Heart left ventricle (tissue), 16 donors: ENCODE measurements around the gene SBK2. TPM values are rescaled to one million over a fixed set of nuclear protein-coding genes. Genes with fewer than 3 reads are reported as not detected.
A peak's percentile ranks its signal among the peaks of the same experiment; 100 is the strongest.

Experiments used
- ATAC-seq, 4 donors: fragments of 200-7000 bp; cut with Tn5 transposase; one replicate each; pipeline ENCODE4 v1.9.1; 2020 to 2022; ENCODE audit warnings: moderate library complexity in 4 of 4, mild to moderate bottlenecking in 3 of 4, moderate number of reproducible peaks in 1 of 4
- DNase-seq, 5 donors: peaks; one replicate each; pipeline ENCODE4 v3.0.0-alpha.2; 2020
- H3K27ac ChIP-seq, 12 donors: fragments of 200-600 bp; sonication (generic) in 4 of 12; one replicate each; pipeline versions ENCODE4 v1.5.0 to v1.8.0; 2016 to 2022; ENCODE audit warnings: mild to moderate bottlenecking in 2 of 12
- H3K27me3 ChIP-seq, 9 donors: fragments of 200-600 bp; sonication (generic) in 2 of 9; one replicate each; pipeline versions ENCODE4 v1.5.1 to v1.8.0; 2016 to 2022; ENCODE audit warnings: mild to moderate bottlenecking in 3 of 9
- H3K36me3 ChIP-seq, 9 donors: fragments of 200-600 bp; sonication (generic) in 2 of 9; one replicate each; pipeline versions ENCODE4 v1.5.0 to v1.8.0; 2018 to 2022; ENCODE audit warnings: mild to moderate bottlenecking in 2 of 9
- H3K4me1 ChIP-seq, 12 donors: fragments of 200-600 bp; sonication (generic) in 4 of 12; one replicate each; pipeline versions ENCODE4 v1.5.0 to v1.8.0; 2016 to 2022; ENCODE audit warnings: mild to moderate bottlenecking in 3 of 12
- H3K4me3 ChIP-seq, 12 donors: fragments of 200-600 bp; sonication (generic) in 4 of 12; one replicate each; pipeline versions ENCODE4 v1.5.0 to v1.8.0; 2017 to 2022; ENCODE audit warnings: mild to moderate bottlenecking in 9 of 12, moderate library complexity in 4 of 12
- H3K9me3 ChIP-seq, 12 donors: fragments of 200-600 bp; sonication (generic) in 4 of 12; one replicate each; pipeline versions ENCODE4 v1.5.0 to v1.8.0; 2016 to 2022; ENCODE audit warnings: mild to moderate bottlenecking in 1 of 12
- POLR2A ChIP-seq, 2 donors: fragments of 450-650 bp; IDR thresholded peaks; one replicate each; pipeline ENCODE4 v1.6.1; 2017; ENCODE audit warnings: antibody characterized with exemption in 2 of 2, mild to moderate bottlenecking in 2 of 2, moderate library complexity in 2 of 2
- WGBS, 4 donors: extraction: QIAGEN DNeasy Blood & Tissue Kit in 2 of 4; methylation state at CpG; one replicate each; pipeline versions ENCODE4 v1.1.5 to v1.1.7; 2013 to 2018; 5-methylcytosine and 5-hydroxymethylcytosine counted together
- intact Hi-C, 10 donors: fragments of 100-400 bp; cut with DNase I; formaldehyde crosslinking; loops; one replicate each; pipeline versions ENCODE4 v1.11.1 to v1.14.2; 2022
- polyA plus RNA-seq, 2 donors: library from polyadenylated mRNA; stranded (reverse); fragments of 200-250 nt; gene quantifications; one replicate each; pipeline ENCODE4 v1.2.3, GENCODE V29; 2013
- total RNA-seq, 9 donors: library from RNA; depleted of rRNA in 2 of 9; stranded (reverse); fragments of >200 nt in 2 of 9; fragmentation: NEBNext Ultra II Directional in 3 of 9; extraction: Animal tissue kit (Norgen Biotek cat#: 25700) in 3 of 9; gene quantifications; one replicate each; pipeline versions ENCODE4 v1.1.0 to v1.2.4, GENCODE V29; 2016 to 2023
- TF ChIP-seq, protein P1 (sequence below), 12 donors: fragments of 200-600 bp; sonication (generic) in 4 of 12; IDR thresholded peaks; one replicate each; pipeline versions ENCODE4 v1.5.0 to v1.8.0; 2018 to 2022; ENCODE audit warnings: antibody characterized with exemption in 12 of 12, mild to moderate bottlenecking in 5 of 12
- donor health status: ischemic (EF 13 %, LVEDD 7.1; RV severe dilation, severe dysfunction).
- donor health status: healthy with polysubstance abuse.
- donor health status: DM: no; HTN: yes; CAD: no.
- donor health status: DM: no; HTN: no; CAD: no.
- donor health status: ischemic (EF 25% LVEDD 6.9; RV normal size, moderate dysfunction).
- donor health status: ischemic (EF 25% LVEDD 5.7; RV mildly dilated, moderate dysfunction).
- donor health status: healthy.
- donor health status: DM: yes; HTN: yes; CAD: no.
- donor health status: ischemic (EF 35%, LVEDD 5.7; RV mildly dilated, moderate dysfunction).
- donor health status: nonischemic (EF 11% LVEDD 7.7; RV severe dilation, severe dysfunction).
- donor health status: DM: yes; HTN: yes; CAD: no.
- donor health status: PGD.
- donor health status: ischemic (EF 29% LVEDD 5.4; RV normal size, mild dysfunction).
- donor health status: nonischemic (EF 23%, LVEDD 6.1; RV moderate dilation, normal function).

The SBK2 gene
- total and polyA plus RNA-seq, 11 donors = 0.68 to 12.6 (median 2.1) TPM

DNA sequence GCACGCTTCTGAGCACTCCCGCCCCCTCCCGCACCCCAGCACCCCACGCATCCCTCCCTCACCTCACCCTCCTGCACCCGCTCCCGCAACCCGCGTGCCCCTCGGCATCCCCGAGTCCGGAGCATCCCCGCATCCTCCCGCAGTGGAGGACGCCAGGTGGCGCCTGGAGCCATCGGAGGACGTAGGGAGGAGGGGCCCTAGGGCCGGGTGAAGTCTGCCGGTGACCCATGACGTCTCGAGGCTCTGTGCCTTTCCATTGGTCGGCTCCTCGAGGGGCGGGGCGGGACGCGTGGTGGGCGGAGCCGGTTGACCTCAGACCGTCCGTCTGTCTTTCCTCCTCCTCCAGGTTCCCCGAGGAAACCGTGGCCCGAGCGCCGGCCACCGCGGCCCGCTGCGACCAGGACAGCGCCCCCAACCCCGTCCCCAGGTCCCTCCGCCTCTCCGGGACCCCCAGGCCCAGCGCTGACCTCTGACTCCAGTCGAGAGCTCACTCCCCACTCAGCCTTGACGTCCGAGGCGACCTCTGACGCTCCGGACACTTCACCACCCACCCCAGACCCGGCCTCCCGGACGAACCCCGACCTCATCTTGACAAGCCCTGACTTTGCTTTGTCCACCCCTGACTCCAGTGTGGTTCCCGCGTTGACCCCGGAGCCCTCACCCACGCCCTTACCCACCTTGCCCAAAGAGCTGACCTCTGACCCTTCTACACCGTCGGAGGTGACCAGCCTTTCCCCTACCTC lies 19.9 kb downstream of the SBK2 start:
- H3K4me1 ChIP-seq = peaks cover 0 to 21% (median 5%) of the 10 kb centered on the region in 12 donors
- DNase-seq (peak; percentile 92 to 97 (median 94)), ATAC-seq (peak; percentile 99 to 100 (median 99))
- peak overlapping the region; percentile 14 to 68 (median 58) for H3K4me3 ChIP-seq
- TF ChIP-seq, protein P1, sequence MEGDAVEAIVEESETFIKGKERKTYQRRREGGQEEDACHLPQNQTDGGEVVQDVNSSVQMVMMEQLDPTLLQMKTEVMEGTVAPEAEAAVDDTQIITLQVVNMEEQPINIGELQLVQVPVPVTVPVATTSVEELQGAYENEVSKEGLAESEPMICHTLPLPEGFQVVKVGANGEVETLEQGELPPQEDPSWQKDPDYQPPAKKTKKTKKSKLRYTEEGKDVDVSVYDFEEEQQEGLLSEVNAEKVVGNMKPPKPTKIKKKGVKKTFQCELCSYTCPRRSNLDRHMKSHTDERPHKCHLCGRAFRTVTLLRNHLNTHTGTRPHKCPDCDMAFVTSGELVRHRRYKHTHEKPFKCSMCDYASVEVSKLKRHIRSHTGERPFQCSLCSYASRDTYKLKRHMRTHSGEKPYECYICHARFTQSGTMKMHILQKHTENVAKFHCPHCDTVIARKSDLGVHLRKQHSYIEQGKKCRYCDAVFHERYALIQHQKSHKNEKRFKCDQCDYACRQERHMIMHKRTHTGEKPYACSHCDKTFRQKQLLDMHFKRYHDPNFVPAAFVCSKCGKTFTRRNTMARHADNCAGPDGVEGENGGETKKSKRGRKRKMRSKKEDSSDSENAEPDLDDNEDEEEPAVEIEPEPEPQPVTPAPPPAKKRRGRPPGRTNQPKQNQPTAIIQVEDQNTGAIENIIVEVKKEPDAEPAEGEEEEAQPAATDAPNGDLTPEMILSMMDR (IDR thresholded peaks at IDR 0.05) = peak; percentile 69 to 93 (median 84)
- peak in 1 of 2 donors; percentile 77 for TF ChIP-seq POLR2A (IDR thresholded peaks at IDR 0.05)
- intact Hi-C loops = loop anchor here (1.0 to 10.0 kb wide), 15 partner anchors 64 to 116 kb away; partner anchors contain the start of genes ZNF865 (in 5 of the 10), FIZ1 (in 4 of the 10), ZNF579 (in 2 of the 10) and ZNF784 (in 1 of the 10)
- WGBS, 4 donors = 9 to 17% (median 11%) methylated on average over 37 to 61 of the region's 61 CpGs
- H3K9me3 ChIP-seq = no peaks in the 10 kb centered on the region
- no peaks in the 10 kb centered on the region for H3K27me3 ChIP-seq
- peak overlapping the region; percentile 86 to 99 (median 94) for H3K27ac ChIP-seq
- peaks cover 0 to 24% (median 0%) of the 10 kb centered on the region in 9 donors for H3K36me3 ChIP-seq

DNA sequence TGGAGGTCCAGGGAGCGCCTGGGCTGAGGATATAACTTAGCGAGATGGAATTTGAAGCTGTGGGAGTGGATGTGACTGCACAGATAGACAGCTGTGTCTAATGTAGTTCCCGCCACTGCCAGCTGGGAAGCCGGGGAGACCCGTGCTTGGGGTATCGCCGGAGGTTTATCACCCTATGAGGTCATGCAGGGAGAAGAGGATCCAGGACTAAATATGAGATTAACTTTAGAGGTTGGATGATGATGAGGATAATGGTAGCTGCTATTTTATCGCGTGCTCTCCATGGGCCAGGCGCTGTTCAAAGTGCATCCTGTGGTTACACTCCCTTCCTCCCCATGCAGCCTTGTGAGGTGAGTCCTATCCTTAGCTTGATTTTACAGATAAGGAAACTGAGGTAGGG lies 28.8 kb downstream of the SBK2 start:
- 72 to 78% (median 73%) methylated on average over 10 of the region's 10 CpGs for WGBS, 4 donors
- intact Hi-C loops = loop anchor here in 2 of 10 donors (5.0 to 10.0 kb wide), 2 partner anchors 366 to 373 kb away; no protein-coding TSS in a partner anchor
- H3K4me3 ChIP-seq = no peak overlapping the region
- peak in 1 of 5 donors; percentile 4 for DNase-seq
- peaks cover 0 to 12% (median 5%) of the 10 kb centered on the region in 12 donors for H3K4me1 ChIP-seq
- TF ChIP-seq, protein P1 (IDR thresholded peaks at IDR 0.05) = no peak
- no peak for TF ChIP-seq POLR2A (IDR thresholded peaks at IDR 0.05)
- H3K9me3 ChIP-seq = no peaks in the 10 kb centered on the region
- H3K27me3 ChIP-seq = no peaks in the 10 kb centered on the region
- H3K27ac ChIP-seq = no peak overlapping the region
- H3K36me3 ChIP-seq = peaks cover 0 to 5% (median 0%) of the 10 kb centered on the region in 9 donors
- ATAC-seq = no peak

DNA sequence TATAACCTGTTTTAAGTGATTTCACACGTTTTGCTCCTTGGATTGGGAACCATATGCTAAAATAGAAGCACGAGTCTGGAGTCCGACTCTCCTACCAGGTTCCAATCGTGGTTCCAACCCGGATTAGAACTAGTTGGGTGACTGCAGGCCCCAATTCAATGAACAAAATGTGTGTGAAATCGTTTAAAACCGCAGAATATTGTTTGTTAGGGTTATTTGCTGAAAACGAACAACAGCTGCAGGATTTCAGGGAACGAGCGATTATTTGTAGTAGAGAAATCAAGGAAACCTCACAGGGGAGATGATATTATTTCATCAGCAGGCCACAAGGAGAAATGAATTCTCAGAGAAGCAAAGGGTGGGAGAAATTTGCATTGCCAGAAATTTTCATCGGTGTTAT lies 32.0 kb downstream of the SBK2 start:
- no peaks in the 10 kb centered on the region for H3K9me3 ChIP-seq
- ATAC-seq (no peak), DNase-seq (no peak)
- WGBS, 4 donors = 87 to 91% (median 89%) methylated on average over 11 of the region's 11 CpGs
- H3K27me3 ChIP-seq = no peaks in the 10 kb centered on the region
- intact Hi-C loops = loop anchor here (1.0 to 10.0 kb wide), 10 partner anchors 37 to 623 kb away; no protein-coding TSS in a partner anchor
- no peak overlapping the region for H3K27ac ChIP-seq
- peaks cover 0 to 22% (median 12%) of the 10 kb centered on the region in 9 donors for H3K36me3 ChIP-seq
- H3K4me3 ChIP-seq = no peak overlapping the region
- TF ChIP-seq, protein P1 (IDR thresholded peaks at IDR 0.05) = no peak
- TF ChIP-seq POLR2A (IDR thresholded peaks at IDR 0.05) = no peak
- H3K4me1 ChIP-seq = peaks cover 0 to 12% (median 5%) of the 10 kb centered on the region in 12 donors

DNA sequence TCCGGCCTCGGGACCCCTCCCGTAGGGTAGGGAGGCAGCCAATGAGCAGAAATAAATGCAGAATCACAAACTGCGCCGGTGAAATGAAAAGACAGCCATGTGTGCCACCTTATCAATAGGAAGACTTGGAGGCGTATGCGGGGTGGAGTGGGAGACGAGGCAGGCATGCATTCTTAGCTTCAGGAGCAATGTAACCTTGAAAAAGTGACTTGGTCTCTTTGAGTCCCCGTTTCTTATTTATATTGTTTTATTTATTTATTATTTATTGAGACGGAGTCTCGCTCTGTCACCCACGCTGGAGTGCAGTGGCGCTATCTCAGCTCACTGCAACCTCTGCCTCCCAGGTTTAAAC lies 32.7 kb downstream of the SBK2 start:
- peaks cover 0 to 12% (median 5%) of the 10 kb centered on the region in 12 donors for H3K4me1 ChIP-seq
- intact Hi-C loops = loop anchor here (1.0 to 10.0 kb wide), 10 partner anchors 36 to 622 kb away; no protein-coding TSS in a partner anchor
- peaks cover 0 to 29% (median 16%) of the 10 kb centered on the region in 9 donors for H3K36me3 ChIP-seq
- ATAC-seq (no peak), DNase-seq (no peak)
- H3K4me3 ChIP-seq = peak overlapping the region in 10 of 12 donors; percentile 42 to 64 (median 54)
- 30 to 36% (median 33%) methylated on average over 13 of the region's 13 CpGs for WGBS, 4 donors
- H3K9me3 ChIP-seq = no peaks in the 10 kb centered on the region
- H3K27me3 ChIP-seq = no peaks in the 10 kb centered on the region
- peak overlapping the region in 7 of 12 donors; percentile 62 to 83 (median 76) for H3K27ac ChIP-seq
- TF ChIP-seq, protein P1 (IDR thresholded peaks at IDR 0.05) = peak in 1 of 12 donors; percentile 49
- TF ChIP-seq POLR2A (IDR thresholded peaks at IDR 0.05) = no peak
